NCI-H345 treated with DMSO at 0.1 percent for 48 hours (cell line): Measurements from ENCODE around the gene CEBPZOS.
"Not testable (repeated sequence)": the region's sequence is repeated elsewhere in the genome, so short reads cannot be mapped to it uniquely, and the experiment has no call there.

Experiments
- DNase-seq: peaks from one replicate; lab custom pipeline; 2025; ENCODE audit not compliant: unreplicated experiment; lab: John Stamatoyannopoulos, UW

The CEBPZOS gene

GRCh38 chr2:37190290-37190689, 6.0 kb upstream of the CEBPZOS start:
- no peak for DNase-seq

GRCh38 chr2:37191253-37191652, 5.0 kb upstream of the CEBPZOS start:
- DNase-seq, result no peak

GRCh38 chr2:37191747-37192146, 4.5 kb upstream of the CEBPZOS start:
- DNase-seq, result no peak

GRCh38 chr2:37192551-37192950, 3.7 kb upstream of the CEBPZOS start:
- no peak for DNase-seq

- DNase-seq, result not testable (repeated sequence)
These were observed 405 bp upstream of the CEBPZOS start for GRCh38 chr2:37195862-37196319.

- no peak for DNase-seq
These were observed 2.4 kb downstream of the CEBPZOS start for GRCh38 chr2:37198681-37199065.

- no peak for DNase-seq
These were observed 4.9 kb downstream of the CEBPZOS start for GRCh38 chr2:37201208-37201607.

- no peak for DNase-seq
These were observed 5.5 kb downstream of the CEBPZOS start for GRCh38 chr2:37201766-37202165.

GRCh38 chr2:37203708-37204107, 7.4 kb downstream of the CEBPZOS start:
- DNase-seq, result no peak

GRCh38 chr2:37205071-37205661, 8.9 kb downstream of the CEBPZOS start:
- DNase-seq, result not testable (repeated sequence)

GRCh38 chr2:37205689-37206341, 9.5 kb downstream of the CEBPZOS start:
- no peak for DNase-seq

GRCh38 chr2:37206760-37207159, 10.5 kb downstream of the CEBPZOS start:
- not testable (repeated sequence) for DNase-seq

GRCh38 chr2:37211212-37211611, 14.9 kb downstream of the CEBPZOS start:
- DNase-seq, result no peak

- no peak for DNase-seq
These were observed 15.6 kb downstream of the CEBPZOS start for GRCh38 chr2:37211939-37212338.

- no peak for DNase-seq
These were observed 19.0 kb downstream of the CEBPZOS start for GRCh38 chr2:37215250-37215649.

- no peak for DNase-seq
These were observed 22.8 kb downstream of the CEBPZOS start for GRCh38 chr2:37219046-37219445.

GRCh38 chr2:37223131-37223530, 26.8 kb downstream of the CEBPZOS start:
- DNase-seq, result no peak

GRCh38 chr2:37224063-37224462, 27.8 kb downstream of the CEBPZOS start:
- DNase-seq, result no peak

- not testable (repeated sequence) for DNase-seq
These were observed 28.8 kb downstream of the CEBPZOS start for GRCh38 chr2:37225129-37225528.

- DNase-seq, result no peak
These were observed 30.6 kb downstream of the CEBPZOS start for GRCh38 chr2:37226863-37227262.

- DNase-seq, result no peak
These were observed 32.5 kb downstream of the CEBPZOS start for GRCh38 chr2:37228788-37229187.

- no peak for DNase-seq
These were observed 34.3 kb downstream of the CEBPZOS start for GRCh38 chr2:37230581-37230980.
